SIG-M5 treated with dmso at 0.1 percent for 504 hours (cell line): Measurements from ENCODE around the gene OAS2.
"Not testable (repeated sequence)": the region's sequence is repeated elsewhere in the genome, so short reads cannot be mapped to it uniquely, and the experiment has no call there.

Experiments used
- DNase-seq: peaks from one replicate; lab custom pipeline; 2025; ENCODE audit not compliant: unreplicated experiment; lab: John Stamatoyannopoulos, UW

Gene OAS2

DNA sequence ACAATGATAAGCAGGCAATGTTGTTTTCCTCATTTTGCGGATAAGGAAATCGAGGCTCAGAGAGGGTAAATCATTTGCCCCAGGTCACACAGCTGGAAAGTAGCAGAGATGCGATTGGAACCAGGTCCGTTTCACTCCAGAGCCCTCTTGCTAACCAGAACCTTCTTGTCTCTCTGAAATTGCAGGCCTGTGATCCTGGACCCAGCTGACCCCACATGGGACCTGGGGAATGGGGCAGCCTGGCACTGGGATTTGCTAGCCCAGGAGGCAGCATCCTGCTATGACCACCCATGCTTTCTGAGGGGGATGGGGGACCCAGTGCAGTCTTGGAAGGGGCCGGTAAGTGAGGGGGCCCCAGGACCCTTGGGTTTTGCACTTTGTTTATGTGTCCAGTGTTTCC, 30.6 kb upstream of the OAS2 start:
- no peak for DNase-seq

DNA sequence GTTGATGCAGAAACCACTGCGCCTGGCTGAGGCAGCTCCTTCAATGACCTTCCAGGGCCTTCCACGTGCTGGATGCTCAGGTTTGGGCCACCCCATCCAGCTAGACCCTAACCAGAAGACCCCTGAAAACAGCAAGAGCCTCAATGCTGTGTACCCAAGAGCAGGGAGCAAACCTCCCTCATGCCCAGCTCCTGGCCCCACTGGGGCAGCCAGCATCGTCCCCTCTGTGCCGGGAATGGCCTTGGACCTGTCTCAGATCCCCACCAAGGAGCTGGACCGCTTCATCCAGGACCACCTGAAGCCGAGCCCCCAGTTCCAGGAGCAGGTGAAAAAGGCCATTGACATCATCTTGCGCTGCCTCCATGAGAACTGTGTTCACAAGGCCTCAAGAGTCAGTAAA, 29.5 kb upstream of the OAS2 start:
- no peak for DNase-seq

DNA sequence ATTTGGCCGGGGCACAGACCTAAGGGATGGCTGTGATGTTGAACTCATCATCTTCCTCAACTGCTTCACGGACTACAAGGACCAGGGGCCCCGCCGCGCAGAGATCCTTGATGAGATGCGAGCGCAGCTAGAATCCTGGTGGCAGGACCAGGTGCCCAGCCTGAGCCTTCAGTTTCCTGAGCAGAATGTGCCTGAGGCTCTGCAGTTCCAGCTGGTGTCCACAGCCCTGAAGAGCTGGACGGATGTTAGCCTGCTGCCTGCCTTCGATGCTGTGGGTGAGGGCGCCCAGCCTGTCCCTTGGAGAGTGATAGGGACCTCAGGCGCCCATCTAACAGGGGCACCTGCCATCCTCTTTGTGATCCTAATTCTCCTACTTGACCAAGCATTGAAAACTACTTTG, 27.6 kb upstream of the OAS2 start:
- DNase-seq = no peak

DNA sequence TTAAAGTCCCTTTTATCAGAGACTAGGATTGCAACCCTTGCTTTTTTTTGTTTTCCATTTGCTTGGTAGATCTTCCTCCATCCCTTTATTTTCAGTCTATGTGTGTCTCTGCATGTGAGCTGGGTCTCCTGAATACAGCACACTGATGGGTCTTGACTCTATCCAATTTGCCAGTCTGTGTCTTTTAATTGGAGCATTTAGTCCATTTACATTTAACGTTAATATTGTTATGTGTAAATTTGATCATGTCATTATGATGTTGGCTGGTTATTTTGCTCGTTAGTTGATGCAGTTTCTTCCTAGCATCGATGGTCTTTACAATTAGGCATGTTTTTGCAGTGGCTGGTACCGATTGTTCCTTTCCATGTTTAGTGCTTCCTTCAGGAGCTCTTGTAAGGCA, 21.2 kb upstream of the OAS2 start:
- DNase-seq = not testable (repeated sequence)

DNA sequence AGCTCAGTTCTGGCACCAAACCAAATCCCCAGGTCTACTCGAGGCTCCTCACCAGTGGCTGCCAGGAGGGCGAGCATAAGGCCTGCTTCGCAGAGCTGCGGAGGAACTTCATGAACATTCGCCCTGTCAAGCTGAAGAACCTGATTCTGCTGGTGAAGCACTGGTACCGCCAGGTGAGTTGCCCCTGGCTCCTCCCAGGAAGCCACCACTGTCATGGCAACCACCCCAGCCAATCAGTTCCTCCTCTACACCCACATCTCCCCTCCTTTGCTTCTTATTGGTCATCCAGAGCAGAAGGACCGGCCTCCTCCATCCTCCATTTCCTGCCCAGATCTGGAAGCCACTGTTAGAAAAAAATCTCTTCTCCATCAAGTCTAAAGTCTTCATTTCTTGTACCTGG, 17.2 kb upstream of the OAS2 start:
- no peak for DNase-seq

DNA sequence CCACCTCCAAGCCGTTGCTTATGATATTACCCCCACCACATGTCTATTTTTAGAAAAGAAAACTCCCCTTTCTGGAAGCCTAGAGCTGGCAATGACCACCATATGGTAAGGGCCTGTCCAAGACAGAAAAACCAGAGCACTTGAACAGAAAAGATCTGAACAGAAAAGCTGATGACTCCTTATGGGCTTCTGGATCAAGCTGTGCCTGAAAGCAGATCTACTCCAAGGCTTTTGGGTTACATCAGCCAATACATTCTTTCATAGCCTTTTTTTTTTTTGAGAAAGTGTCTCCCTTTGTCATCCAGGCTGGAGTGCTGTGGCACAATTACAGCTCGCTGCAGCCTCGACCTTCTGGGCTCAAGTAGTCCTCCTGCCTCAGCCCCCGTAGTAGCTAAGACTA, 16.8 kb upstream of the OAS2 start:
- no peak for DNase-seq

DNA sequence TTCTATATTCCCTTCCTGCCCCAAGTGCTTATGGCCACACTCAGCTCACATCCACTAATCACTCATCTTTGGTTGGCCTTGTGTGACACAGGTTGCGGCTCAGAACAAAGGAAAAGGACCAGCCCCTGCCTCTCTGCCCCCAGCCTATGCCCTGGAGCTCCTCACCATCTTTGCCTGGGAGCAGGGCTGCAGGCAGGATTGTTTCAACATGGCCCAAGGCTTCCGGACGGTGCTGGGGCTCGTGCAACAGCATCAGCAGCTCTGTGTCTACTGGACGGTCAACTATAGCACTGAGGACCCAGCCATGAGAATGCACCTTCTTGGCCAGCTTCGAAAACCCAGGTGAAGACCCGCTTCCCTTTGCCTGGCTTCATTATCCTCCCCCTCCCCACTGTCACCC, 15.8 kb upstream of the OAS2 start:
- no peak for DNase-seq

DNA sequence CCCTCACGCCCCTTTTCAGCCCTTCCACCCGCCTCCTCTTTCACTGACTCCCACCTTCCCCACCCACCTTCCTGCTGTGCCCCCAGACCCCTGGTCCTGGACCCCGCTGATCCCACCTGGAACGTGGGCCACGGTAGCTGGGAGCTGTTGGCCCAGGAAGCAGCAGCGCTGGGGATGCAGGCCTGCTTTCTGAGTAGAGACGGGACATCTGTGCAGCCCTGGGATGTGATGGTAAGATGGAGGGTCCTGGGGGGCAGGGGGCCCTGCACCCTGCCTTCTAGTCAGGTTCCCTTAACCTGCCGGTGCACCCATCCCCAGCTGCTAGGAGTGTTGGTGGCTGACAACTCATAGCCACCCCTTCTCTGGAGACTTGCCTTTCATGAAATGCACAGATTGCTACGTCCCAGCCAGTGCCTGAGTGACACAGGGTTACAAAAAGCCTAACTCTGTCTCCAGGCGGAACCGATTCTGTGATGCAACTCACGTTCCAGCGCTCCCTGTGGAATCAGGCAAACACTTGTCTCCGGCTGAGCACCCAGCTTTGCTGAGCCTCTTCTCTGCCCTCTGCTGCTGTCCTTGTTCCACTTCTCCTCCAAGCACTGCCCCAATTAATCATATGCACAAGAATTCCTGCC, 15.0 kb upstream of the OAS2 start:
- DNase-seq = no peak

DNA sequence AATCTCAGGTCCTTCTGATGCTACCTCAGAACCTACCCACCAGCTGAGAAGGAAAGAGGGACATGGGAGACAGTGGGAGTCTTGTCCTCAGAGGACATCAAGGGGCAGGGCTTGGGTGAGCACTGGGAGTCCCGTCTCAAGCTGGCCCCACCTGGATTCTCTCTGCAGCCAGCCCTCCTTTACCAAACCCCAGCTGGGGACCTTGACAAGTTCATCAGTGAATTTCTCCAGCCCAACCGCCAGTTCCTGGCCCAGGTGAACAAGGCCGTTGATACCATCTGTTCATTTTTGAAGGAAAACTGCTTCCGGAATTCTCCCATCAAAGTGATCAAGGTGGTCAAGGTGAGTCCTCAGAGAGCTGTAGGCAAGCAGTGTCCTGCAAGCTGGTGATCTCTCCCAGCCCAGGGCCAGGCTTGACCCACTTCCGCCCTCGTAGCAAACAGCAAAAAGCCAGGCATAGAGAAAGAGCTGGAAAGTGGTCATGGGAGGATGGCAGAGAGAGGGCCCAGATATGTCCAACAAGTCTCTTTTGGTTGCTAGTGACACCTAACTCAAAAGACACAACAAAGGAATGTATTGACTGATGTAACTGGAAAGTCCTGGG, 14.2 kb upstream of the OAS2 start:
- no peak for DNase-seq

DNA sequence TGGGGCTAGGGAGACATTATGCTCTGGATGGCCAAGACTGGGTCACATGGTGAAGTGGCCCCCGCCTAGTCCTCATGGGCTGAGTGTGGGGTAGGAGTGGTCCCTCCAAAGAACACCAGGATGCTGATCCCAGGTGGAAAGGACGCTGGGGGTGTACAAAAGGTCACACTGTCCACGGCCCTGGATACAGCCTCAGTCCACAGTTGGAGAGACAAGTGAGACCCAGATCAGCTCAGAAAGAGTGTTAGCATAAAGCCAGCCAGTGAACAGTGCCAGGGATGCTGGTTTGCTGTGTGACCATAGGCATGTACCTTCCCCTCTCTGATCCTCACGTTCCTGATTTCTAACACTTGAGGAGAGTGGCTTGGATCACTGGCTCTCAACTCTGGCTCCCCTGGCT, 13.4 kb upstream of the OAS2 start:
- DNase-seq = no peak

DNA sequence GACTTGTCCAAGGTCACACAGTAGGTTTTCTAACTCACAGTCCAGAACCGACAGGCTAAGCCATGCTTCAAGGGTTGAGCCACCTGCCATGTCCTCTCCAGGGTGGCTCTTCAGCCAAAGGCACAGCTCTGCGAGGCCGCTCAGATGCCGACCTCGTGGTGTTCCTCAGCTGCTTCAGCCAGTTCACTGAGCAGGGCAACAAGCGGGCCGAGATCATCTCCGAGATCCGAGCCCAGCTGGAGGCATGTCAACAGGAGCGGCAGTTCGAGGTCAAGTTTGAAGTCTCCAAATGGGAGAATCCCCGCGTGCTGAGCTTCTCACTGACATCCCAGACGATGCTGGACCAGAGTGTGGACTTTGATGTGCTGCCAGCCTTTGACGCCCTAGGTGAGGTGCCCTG, 12.7 kb upstream of the OAS2 start:
- no peak for DNase-seq

DNA sequence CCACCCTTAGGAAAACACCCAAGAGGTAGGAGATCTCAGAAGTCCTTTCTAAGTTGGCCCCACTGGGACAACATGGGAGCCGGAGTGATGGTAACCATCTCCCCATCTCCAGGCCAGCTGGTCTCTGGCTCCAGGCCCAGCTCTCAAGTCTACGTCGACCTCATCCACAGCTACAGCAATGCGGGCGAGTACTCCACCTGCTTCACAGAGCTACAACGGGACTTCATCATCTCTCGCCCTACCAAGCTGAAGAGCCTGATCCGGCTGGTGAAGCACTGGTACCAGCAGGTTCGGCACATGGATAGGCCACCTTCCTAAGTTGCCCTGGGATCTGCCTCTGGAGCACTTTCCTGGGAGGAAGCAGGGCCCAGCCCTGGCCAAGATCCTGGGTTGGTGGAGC, 11.0 kb upstream of the OAS2 start:
- DNase-seq = no peak

DNA sequence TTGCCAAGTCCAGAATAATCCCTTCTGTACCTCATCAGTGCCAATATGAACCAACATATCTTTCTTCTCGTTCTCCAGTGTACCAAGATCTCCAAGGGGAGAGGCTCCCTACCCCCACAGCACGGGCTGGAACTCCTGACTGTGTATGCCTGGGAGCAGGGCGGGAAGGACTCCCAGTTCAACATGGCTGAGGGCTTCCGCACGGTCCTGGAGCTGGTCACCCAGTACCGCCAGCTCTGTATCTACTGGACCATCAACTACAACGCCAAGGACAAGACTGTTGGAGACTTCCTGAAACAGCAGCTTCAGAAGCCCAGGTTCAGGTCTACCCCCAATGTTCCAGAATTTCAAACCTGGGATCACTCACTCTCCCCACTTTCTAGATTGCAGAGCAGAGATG, 10.5 kb upstream of the OAS2 start:
- no peak for DNase-seq

DNA sequence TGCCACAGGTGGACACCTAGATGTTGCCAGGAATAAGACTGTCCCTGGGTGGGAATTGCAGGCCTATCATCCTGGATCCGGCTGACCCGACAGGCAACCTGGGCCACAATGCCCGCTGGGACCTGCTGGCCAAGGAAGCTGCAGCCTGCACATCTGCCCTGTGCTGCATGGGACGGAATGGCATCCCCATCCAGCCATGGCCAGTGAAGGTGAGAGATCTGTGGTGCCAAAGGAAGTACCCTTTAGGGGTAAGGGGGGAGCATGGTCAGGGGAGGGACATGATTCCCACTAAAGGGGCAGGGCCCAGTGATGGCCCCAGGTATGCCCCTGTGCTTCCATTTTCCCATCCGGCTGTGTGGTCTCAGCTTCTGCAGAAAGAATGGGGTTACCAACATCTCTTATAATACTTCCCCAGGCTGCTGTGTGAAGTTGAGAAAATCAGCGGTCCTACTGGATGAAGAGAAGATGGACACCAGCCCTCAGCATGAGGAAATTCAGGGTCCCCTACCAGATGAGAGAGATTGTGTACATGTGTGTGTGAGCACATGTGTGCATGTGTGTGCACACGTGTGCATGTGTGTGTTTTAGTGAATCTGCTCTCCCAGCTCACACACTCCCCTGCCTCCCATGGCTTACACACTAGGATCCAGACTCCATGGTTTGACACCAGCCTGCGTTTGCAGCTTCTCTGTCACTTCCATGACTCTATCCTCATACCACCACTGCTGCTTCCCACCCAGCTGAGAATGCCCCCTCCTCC, 8.6 kb upstream of the OAS2 start:
- no peak for DNase-seq

DNA sequence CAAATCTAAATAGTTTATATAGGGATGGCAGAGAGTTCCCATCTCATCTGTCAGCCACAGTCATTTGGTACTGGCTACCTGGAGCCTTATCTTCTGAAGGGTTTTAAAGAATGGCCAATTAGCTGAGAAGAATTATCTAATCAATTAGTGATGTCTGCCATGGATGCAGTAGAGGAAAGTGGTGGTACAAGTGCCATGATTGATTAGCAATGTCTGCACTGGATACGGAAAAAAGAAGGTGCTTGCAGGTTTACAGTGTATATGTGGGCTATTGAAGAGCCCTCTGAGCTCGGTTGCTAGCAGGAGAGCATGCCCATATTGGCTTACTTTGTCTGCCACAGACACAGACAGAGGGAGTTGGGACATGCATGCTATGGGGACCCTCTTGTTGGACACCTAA, 7.9 kb upstream of the OAS2 start:
- DNase-seq = no peak

DNA sequence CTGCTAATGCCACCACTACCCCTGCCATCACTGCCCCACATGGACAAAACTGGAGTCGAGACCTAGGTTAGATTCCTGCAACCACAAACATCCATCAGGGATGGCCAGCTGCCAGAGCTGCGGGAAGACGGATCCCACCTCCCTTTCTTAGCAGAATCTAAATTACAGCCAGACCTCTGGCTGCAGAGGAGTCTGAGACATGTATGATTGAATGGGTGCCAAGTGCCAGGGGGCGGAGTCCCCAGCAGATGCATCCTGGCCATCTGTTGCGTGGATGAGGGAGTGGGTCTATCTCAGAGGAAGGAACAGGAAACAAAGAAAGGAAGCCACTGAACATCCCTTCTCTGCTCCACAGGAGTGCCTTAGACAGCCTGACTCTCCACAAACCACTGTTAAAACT, 7.1 kb upstream of the OAS2 start:
- no peak for DNase-seq

DNA sequence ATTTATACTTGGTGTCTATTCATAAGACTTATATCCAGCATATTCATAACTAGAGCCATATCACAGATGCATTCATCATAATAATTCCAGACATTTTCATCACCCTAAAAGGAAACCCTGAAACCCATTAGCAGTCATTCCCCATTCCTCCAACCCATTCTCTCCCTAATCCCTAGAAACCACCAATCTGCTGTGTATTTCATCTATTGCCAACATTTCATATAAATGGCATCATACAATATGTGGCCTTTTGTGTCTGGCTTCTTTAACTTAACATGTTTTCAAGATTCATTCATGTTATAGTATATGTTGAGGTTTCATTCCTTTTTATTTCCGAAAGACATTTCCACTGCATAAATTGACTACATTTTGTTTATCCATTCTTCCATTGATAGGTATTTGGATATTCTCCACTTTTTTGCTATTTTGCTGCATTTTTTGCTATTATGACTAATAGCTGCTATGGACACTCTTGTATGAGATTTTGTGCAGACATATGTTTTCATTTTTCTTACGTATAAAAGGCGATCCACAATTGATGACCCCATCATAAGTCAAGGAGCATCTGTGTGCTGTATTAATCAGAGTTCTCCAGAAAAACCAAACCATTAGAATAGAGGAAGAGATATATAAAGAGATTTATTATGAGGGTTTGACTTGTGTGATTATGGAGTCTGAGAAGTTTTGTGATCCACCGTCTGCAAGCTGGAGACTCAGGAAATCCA, 5.1 kb upstream of the OAS2 start:
- DNase-seq = no peak

DNA sequence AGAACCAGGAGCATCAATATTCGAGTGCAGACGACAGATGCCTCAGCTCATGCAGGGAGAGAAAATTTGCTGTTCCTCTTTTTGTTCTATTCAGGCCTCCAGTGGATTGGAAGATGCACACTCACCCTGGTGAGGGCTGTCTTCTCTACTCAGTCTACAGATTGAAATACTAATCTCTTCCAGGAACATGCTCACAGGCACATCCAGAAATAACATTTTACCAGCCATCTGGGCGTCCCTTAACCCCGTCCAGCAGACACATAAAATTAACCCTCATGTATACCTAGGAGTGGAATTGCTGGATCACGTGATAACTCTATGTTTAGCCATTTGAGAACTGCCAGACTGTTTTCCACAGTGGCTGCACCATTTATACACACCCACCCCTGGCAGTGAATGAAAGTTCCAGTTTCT, 4.5 kb upstream of the OAS2 start:
- DNase-seq = no peak

DNA sequence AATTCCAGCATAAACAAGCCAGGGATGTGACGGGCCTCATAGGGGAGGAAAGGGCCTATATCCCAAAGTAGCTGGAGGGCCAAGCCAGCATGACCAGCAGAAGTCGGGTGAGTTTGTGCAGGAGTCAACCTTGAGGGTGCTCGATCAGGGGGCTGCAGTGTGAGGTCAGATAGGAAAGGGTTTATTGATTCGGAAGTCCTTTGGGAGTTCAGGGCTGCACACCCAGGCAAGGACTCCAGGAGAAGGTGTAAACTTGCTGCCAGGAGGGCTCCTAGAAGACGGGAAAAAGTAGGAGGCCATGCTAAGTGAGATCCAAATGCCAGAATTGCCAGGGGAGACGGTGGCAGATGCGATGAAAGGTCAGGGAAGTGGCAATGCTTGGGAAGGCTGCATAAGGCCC, 3.4 kb upstream of the OAS2 start:
- no peak for DNase-seq

DNA sequence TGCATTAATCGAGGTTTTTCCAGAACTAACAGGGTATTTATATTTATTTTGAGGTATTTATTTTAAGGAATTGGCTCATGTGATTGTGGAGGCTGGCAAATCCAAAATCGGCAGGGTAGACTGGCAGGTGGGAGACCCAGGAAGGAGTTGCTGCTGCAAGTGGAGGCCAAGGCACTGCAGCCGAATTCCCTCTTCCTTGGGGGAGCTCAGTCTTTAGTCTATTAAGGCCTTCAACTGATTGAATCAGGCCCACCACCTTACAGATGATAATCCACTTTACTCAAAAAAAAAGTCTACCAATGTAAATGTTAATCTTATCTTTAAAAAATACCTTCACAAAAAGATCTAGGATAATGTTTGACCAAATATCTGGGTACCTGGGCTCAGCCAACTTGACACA, 1.2 kb upstream of the OAS2 start:
- DNase-seq = no peak

DNA sequence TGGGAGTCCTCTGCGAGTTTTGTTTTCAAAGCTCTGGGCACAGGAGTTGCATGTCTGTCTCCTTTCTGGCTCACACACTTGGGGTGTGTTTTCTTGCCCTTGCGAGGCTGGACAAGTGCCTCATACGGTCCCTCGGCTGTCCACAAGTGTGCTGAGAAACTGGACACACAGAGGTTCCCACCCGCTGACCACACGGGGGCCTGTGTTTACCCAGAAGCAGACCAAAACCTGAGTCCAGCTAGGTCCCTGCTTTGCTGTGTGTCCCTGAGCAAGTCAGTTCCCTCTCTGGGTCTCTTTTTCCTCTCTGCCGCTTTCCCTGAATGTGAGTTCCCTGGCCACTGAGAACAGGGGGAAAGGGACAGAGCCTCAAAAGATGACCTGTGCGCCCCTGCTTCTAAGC, 678 bp upstream of the OAS2 start:
- DNase-seq = no peak

DNA sequence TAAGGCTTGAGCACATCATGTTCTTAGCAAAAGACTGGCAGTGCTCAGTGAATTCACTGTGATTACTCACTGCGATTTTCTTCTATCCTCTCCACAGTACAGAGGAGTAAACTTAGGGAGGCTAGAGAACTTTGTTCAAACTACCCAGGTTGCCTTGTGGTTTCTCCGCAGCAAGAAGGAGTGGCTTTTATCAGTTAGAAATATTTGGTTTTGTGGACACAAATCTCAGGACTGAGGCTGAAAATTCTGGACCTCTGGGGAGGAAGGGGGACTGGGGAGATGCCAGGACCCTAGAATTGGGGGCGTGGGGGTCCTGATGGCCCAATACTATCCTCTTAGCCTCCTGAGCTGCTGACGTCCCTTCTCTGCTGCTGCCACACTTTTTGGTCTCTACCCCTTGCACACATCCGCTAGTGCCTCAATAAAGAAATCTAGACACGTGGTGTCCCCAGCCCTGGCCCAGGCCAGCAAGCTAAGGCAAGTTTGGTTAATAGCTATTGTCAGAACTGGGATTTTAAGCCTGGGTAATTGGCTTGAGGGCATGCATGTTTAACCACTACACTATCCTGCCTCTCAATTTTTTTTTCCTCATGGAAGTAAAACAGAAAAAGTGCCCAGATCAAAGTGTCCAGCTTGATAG, 842 bp downstream of the OAS2 start:
- DNase-seq = no peak
